ENCODE measurements around the gene SUMF1.

GRCh38 chr3:4503050-4503449 is 36.0 kb upstream of the SUMF1 start:
- no peak for TF ChIP-seq POLR2A (IDR thresholded peaks at IDR 0.05; ENCODE audit: low read depth, low read length)
- no peak for TF ChIP-seq TAF1 (IDR thresholded peaks at IDR 0.05; ENCODE audit: borderline replicate concordance, low read depth, low read length)
- TF ChIP-seq POLR2AphosphoS5 (IDR thresholded peaks at IDR 0.05; ENCODE audit: low read depth, low read length), result no peak
